HG02938 (cell line): ENCODE measurements around the gene UTS2R.
"Not testable (repeated sequence)": the region's sequence is repeated elsewhere in the genome, so short reads cannot be mapped to it uniquely, and the experiment has no call there.

ENCODE experiments used
- ATAC-seq: cut with Tn5 transposase; IDR thresholded peaks from one replicate; pipeline ENCODE4 v1.9.1; 2021; ENCODE audit warnings: mild to moderate bottlenecking, moderate library complexity; ENCODE audit not compliant: unreplicated experiment

Gene UTS2R

GRCh38 chr17:82353484-82353883, 18.1 kb upstream of the UTS2R start:
- no peak for ATAC-seq

- ATAC-seq, result no peak
These were observed 16.7 kb upstream of the UTS2R start for GRCh38 chr17:82354804-82355308.

GRCh38 chr17:82355770-82356427, 15.7 kb upstream of the UTS2R start:
- no peak for ATAC-seq

DNA sequence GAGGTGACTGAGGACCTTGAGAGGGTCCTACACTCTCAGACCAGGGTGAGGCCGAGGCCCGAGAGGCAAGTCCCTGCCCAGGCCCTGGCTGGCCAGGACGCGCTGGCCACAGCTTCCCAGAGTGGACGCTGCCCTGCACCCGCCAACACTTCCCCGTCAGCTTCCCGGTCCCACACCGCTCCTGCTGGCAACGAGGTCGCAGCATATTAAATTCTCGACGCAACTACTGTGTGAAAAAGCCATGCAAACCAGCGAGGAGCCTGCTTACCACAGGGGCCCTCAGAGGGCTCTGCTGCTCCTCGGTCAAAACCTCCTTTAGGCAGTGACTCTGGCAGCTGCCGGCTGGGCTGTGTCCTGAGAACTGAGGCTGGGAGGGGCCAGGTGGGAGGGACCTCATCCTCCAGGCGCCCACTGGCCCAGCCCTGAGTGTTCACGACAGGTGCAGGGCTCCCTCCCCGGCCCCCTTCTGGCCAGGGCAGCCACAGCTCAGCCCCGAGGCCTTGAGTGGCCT, 14.7 kb upstream of the UTS2R start:
- no peak for ATAC-seq

DNA sequence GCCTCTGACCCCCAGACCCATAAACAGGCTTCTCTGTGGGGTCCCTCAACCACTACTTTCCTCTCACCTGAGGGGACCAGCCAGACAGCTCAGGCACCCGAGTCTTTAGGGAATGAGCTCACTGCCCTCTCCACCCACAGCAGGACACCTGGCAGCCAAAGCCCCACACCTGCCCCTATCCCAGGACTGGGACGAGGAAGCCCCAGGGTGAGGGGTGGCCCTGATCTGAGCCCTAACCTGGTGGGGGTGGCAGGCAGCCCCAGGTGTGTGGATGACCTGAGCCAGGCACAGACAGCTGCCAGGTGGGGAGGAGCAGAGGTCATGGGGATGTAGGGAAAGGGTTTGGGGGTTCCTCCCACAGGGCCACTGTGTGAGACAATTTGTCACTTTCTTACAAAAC, 14.2 kb upstream of the UTS2R start:
- ATAC-seq, result no peak

- ATAC-seq, result no peak
These were observed 12.9 kb upstream of the UTS2R start, which contains the start of gene TEX19 for GRCh38 chr17:82358465-82359350. Gene TEX19, plus strand, starts transcription at chr17:82359247. Its CDS starts 2,904 bp downstream, at chr17:82362151.

DNA sequence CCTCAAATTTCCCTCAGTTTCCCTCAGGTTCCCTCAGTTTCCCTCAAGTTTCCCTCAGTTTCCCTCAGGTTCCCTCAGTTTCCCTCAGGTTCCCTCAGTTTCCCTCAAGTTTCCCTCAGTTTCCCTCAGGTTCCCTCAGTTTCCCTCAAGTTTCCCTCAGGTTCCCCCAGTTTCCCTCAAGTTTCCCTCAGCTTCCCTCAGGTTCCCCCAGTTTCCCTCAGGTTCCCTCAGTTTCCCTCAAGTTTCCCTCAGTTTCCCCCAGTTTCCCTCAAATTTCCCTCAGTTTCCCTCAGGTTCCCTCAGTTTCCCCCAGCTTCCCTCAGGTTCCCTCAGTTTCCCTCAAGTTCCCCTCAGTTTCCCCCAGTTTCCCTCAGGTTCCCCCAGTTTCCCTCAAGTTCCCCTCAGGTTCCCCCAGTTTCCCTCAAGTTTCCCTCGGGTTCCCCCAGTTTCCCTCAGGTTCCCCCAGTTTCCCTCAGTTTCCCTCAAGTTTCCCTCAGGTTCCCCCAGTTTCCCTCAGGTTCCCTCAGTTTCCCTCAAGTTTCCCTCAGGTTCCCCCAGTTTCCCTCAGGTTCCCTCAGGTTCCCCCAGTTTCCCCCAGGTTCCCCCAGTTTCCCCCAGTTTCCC, 12.0 kb upstream of the UTS2R start:
- ATAC-seq, result not testable (repeated sequence)

DNA sequence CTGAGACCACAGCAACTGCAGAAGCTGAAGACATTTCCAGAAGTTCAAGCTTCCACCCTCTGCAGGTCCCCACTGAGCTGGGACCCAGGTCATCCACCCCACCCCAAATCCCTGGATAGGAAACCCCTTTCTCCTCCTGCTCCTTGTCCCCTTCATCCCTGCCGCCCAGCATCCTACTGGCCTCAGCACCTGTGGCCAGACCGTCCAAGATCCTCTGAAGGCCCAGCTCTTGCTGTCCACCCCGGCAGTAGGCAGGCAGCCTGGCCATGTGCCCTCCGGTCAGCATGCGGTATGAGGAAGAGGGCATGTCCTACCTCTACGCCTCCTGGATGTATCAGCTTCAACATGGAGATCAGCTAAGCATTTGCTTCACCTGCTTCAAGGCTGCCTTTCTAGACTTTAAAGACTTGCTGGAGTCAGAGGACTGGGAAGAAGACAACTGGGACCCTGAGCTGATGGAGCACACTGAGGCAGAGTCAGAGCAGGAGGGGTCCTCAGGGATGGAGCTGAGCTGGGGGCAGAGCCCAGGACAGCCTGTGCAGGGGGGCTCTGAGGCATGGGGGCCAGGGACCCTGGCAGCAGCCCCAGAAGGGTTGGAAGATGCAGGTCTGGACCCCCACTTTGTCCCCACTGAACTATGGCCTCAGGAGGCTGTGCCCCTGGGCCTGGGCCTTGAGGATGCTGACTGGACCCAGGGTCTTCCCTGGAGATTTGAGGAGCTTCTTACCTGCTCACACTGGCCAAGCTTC, 9.5 kb upstream of the UTS2R start:
- no peak for ATAC-seq

DNA sequence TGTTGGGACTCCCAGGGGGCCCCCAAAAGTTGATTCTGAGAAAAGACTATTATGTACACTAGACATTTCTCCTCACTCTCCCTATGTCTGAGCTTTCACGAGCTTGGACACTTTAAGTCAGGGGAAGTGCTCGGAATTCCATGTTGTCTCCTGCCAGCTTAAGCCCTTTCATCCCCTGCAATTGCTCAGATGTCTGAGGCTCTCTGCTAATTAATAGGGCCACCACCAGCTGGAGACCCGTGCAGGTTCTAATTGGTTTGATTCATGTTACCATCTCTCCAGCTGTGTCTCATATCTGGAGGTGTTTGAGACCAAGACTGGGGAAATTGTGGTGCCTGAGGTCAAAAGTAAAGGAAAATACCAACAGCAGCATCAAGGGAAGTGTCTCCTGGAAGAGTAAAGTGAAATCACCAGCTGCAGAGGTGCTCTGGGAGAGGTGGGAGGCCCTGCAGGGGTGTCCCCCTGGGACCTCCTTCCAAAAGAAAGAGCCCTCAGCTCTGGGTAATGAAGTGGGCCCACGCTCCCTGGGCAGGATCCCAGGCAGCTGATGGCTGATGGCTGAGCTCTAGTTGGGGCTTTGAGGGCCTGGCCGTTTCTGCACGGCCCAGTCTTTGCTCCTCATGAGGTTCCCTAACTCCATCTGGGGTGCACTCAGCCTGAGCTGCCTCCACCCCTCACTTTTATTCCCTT, 5.8 kb upstream of the UTS2R start:
- ATAC-seq, result no peak

- no peak for ATAC-seq
These were observed 4.8 kb upstream of the UTS2R start for GRCh38 chr17:82366749-82367148.

DNA sequence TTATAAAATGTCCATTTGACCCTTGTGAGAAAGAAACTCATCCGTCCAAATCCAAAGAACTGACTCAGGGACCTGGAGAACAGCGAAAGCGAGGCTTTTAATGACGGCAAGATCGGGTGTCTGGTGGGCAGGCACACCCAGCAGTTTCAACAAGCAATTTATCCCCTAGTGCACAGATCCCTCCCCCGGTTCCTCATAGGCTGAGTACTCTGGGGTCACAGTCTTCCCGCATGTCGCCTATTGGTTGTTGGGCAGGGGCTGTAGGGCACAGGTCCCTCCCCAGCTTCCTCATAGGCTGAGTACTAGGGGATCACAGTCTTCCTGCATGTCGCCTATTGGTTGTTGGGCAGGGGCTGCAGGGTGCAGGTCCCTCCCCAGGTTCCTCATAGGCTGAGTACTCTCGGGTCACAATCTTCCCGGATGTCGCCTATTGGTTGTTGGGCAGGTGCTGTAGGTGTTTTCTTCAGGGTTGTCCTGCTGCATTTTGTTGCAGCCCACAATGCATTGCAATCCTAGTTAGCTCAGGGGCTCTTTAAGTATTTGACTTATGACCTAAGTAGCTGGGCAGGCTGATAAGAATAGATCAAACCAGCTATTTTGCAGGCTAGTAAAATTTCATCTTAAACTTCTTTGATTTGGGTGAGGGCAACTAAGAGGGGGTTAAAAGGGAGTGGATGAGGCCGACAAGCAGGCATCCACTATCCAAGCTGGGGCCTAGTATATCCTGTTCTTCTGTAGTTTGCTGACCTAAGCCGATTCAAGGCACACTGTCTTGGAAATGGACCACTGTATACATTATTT, 3.6 kb upstream of the UTS2R start:
- no peak for ATAC-seq

DNA sequence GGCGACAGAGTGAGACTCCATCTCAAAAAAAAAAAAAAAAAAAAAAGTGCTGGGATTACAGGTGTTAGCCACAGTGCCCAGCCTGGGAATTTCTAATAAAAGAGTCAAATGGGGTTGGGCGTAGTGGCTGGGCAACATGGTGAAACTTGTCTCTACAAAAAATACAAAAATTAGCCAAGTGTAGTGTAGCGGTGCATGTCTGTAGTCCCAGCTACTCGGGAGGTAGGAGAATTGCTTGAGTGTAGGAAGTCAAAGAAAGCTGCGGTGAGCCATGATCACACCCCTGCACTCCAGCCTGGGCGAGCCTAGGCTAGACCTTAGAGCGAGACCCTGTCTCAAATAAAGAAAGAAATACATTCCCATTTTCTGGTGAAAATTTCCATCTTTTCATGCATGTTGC, 2.4 kb upstream of the UTS2R start:
- no peak for ATAC-seq

DNA sequence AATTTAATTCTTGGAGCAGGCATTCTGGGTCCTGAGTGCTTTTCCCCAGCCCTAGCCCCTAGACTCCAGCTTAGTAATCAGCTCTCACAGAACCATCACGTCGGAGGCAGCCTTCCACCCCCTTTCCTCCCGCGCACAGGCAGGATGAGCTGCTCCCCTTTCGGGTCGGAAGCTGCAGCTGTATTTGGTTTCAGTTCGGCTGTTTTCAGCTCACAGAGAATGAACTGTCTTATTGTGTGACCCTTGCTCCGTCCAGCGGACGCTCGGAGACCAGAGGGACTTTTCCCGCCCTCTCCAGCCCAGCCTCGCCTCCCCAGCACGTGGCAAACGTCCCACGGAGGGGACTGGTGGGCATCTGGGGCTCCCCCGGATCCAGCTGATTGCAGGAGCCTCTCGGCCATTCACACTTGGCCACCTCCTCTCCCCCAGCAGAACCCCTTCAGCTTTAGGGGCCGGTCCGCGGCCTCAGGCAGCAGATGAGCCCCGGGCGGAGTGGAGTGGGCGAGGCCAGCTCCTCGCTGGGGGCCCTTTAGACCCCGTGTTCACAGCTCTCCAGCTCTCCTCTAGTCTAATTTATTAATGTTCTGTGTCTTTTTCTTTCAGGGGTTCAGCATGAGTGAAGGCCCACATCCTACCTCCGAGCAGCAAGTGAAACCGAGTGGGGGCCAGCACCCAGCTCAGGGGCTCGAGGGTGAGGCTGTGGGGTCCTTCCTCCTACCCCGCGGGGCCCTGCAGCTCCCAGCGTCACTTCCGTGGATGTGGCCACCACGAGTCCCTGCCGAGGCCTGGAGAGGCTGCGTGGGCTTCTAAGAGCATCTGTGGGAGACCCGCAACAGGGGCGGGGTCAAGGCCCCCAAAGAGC, 863 bp upstream of the UTS2R start:
- ATAC-seq, result no peak

- ATAC-seq, result no peak
These were observed 895 bp downstream of the UTS2R start for GRCh38 chr17:82372249-82373071.

DNA sequence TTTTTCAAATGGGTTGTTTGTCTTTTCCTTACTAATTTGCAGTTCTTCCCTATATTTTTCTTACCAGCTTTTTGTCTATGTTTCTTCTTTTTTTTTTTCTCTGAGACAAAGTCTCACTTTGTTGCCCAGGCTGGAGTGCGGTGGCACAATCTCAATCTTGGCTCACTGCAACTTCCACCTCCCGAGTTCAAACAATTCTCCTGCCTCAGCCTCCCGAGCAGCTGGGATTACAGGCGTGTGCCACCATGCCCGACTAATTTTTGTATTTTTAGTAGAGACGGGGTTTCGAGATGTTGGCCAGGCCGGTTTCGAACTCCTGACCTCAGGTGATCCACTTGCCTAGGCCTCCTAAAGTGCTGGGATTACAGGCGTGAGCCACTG, 1.5 kb downstream of the UTS2R start:
- not testable (repeated sequence) for ATAC-seq

DNA sequence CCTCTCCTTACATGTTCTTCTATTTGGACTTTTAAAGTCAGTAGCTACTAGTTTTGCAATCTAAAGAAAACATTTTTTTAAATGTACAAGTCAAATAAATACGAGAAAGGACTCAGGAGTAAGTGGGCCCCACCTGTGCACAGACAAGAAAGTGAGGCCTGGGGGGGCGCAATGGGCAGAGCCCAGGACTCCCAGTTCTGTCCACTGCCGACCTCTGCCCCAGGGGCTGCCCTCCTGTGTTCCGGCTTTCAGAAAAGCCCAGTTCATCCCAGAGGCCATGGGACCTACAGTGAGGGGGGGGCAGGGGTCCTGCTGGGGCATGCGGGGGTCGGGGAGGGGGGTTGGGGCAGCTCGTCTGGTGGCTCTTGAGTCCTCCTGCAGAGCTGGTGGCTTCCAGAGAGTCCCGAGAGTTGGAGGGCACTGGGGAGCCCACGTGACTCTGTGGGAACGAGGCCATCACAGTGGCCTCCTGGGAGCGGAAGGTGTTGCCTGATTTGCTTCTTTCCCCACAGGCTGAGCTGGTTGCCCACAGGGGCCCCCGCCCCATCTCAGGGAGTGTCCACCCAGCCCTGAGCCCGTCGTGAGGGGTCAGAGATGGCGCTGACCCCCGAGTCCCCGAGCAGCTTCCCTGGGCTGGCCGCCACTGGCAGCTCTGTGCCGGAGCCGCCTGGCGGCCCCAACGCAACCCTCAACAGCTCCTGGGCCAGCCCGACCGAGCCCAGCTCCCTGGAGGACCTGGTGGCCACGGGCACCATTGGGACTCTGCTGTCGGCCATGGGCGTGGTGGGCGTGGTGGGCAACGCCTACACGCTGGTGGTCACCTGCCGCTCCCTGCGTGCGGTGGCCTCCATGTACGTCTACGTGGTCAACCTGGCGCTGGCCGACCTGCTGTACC, 2.4 kb downstream of the UTS2R start:
- ATAC-seq, result no peak
